ENCODE measurements around the gene ANP32E. TPM values are rescaled to one million over a fixed set of nuclear protein-coding genes. Genes with fewer than 3 reads are reported as not detected.

The ANP32E gene
- total and polyA plus RNA-seq, 2 donors (not counting 1 experiment from before 2014, with no cell fraction given), result 5.1 to 47.1 TPM

- no peak for TF ChIP-seq EZH2 (IDR thresholded peaks at IDR 0.05; ENCODE audit: borderline replicate concordance, insufficient read depth, low read depth, low read length, poor library complexity, severe bottlenecking)
- no peak for TF ChIP-seq CTCF (IDR thresholded peaks at IDR 0.05)
- Histone ChIP-seq H3K4me1 (ENCODE audit: control insufficient read depth in 2 of 2, insufficient read depth in 2 of 2, low read length in 2 of 2) (peaks cover 20 to 23% of the 10 kb centered on the region in 2 donors), H3K27ac (ENCODE audit: low read length in 2 of 2) (no peak within 1 kb of the TSS), H3K9me3 (ENCODE audit: control extremely low read depth in 1 of 3, control insufficient read depth in 2 of 3, insufficient read depth in 1 of 3, low read length in 2 of 3) (peaks cover 0 to 12% (median 0%) of the 10 kb centered on the region in 3 donors), H3K79me2 (ENCODE audit: control insufficient read depth, insufficient read depth, low read length) (no peaks in the 10 kb centered on the region), H3K9ac (ENCODE audit: low read length) (peak within 1 kb of the TSS; percentile 66), H2AFZ (ENCODE audit: insufficient read depth, low read depth, low read length, poor library complexity, severe bottlenecking) (peak within 1 kb of the TSS; percentile 94), H3K36me3 (replicated peaks in 1 of 2; ENCODE audit: control extremely low read depth in 1 of 2, control insufficient read depth in 1 of 2, extremely low read depth in 1 of 2, insufficient read depth in 2 of 2, low read length in 1 of 2) (no peaks in the 10 kb centered on the region), H4K20me1 (ENCODE audit: control insufficient read depth, insufficient read depth, low read length, poor library complexity, severe bottlenecking) (no peaks in the 10 kb centered on the region), H3K4me2 (replicated peaks; ENCODE audit: low read depth, low read length, poor library complexity, severe bottlenecking) (peak within 1 kb of the TSS; percentile 96), H3K27me3 (replicated peaks in 1 of 4; ENCODE audit: control extremely low read depth in 1 of 4, control insufficient read depth in 3 of 4, insufficient read depth in 4 of 4, low read length in 3 of 4) (peaks cover 0 to 12% (median 6%) of the 10 kb centered on the region in 4 experiments), H3K4me3 (ENCODE audit: control extremely low read depth in 1 of 5, extremely low read depth in 1 of 5, insufficient read depth in 1 of 5, low read depth in 2 of 5, low read length in 4 of 5) (peak within 1 kb of the TSS; percentile 30 to 74 (median 59))
- intact Hi-C loops (cut with micrococcal nuclease), result loop anchor here (1.0 to 5.0 kb wide), 4 partner anchors 11 to 45 kb away; partner anchors contain the start of genes ANP32E, APH1A and MRPS21
- POLR2A ChIA-PET, result interaction anchor here (0.6 to 1.9 kb wide), 2 partner anchors 13 to 1015 kb away, joined by 6 read pairs; partner anchors contain the start of gene APH1A
- CTCF ChIA-PET, result interaction anchor here (0.7 to 3.6 kb wide), 13 partner anchors 8 to 231 kb away, joined by 3 to 60 read pairs (median 5); partner anchors contain the start of genes APH1A and CA14
- Mint-ChIP-seq H3K27ac (peak within 1 kb of the TSS; percentile 73), H3K4me3 (peak within 1 kb of the TSS; percentile 91), H3K27me3 (peaks cover 5% of the 10 kb centered on the region), H3K9me3 (ENCODE audit: insufficient read depth) (no peaks in the 10 kb centered on the region), H3K4me1 (peaks cover 18% of the 10 kb centered on the region)
- DNase-seq (peak; percentile 88), ATAC-seq (ENCODE audit: low read depth) (peak; percentile 86)
- 4% methylated on average over 32 of the region's 46 CpGs for WGBS (ENCODE audit: insufficient coverage)
These were observed 46.0 kb upstream of the ANP32E start, which contains the start of gene CIART for GRCh38 chr1:150281758-150282557. TSS of gene CIART (plus strand) at chr1:150282554. CDS start at chr1:150283268, 714 bp downstream.
